ENCODE data around the gene TTC22. TPM values are rescaled to one million over a fixed set of nuclear protein-coding genes. Genes with fewer than 3 reads are reported as not detected.
"Not testable (repeated sequence)": the region's sequence is repeated elsewhere in the genome, so short reads cannot be mapped to it uniquely, and the experiment has no call there.

The TTC22 gene
- total and polyA plus RNA-seq, 2 of the 4 experiments (the other 2 are of a cell fraction) = not detected

GRCh38 chr1:54775828-54776721, 25.0 kb downstream of the TTC22 start:
- H3K79me1 ChIP-seq (ENCODE audit: low read depth in 1 of 2, low read length in 2 of 2); BruUV-seq (replicated peaks); ATAC-seq (ENCODE audit: low read depth); H4K91ac ChIP-seq (ENCODE audit: insufficient read depth, low read depth, low read length); H3K27ac ChIP-seq (ENCODE audit: insufficient read depth, low read length); H2BK5ac ChIP-seq (ENCODE audit: low read depth, low read length, poor library complexity, severe bottlenecking); H3K4me3 ChIP-seq (ENCODE audit: insufficient read depth, low read depth, low read length); H2AK5ac ChIP-seq (ENCODE audit: low read depth, low read length); H3K18ac ChIP-seq (ENCODE audit: low read depth, low read length); H4K20me1 ChIP-seq (ENCODE audit: insufficient read depth, low read length); intact Hi-C loops (cut with micrococcal nuclease); H3K4me1 ChIP-seq (ENCODE audit: control insufficient read depth, insufficient read depth, low read length); DNase-seq; H2BK20ac ChIP-seq (ENCODE audit: low read depth, low read length); H3K9me1 ChIP-seq (ENCODE audit: insufficient read depth, low read length); H2AK9ac ChIP-seq (replicated peaks; ENCODE audit: low read depth, low read length, poor library complexity); H2BK120ac ChIP-seq (ENCODE audit: low read depth, low read length); POLR2A ChIA-PET (ENCODE audit: unreplicated experiment); H3K9me3 ChIP-seq (ENCODE audit: control insufficient read depth, insufficient read depth, low read length); dilution Hi-C loops (cut with HindIII; ENCODE audit: low sequenced_read_pairs, unreplicated experiment); H3K4ac ChIP-seq (ENCODE audit: low read depth, low read length); H2AFZ ChIP-seq (replicated peaks; ENCODE audit: low read length, poor library complexity); H4K8ac ChIP-seq (ENCODE audit: low read depth in 2 of 2, low read length in 2 of 2); H3K14ac ChIP-seq (replicated peaks; ENCODE audit: low read depth, low read length); H3K23ac ChIP-seq (ENCODE audit: low read depth, low read length); H3K36me3 ChIP-seq (ENCODE audit: control insufficient read depth, insufficient read depth, low read length); H3K9ac ChIP-seq (ENCODE audit: low read depth, low read length); H2BK15ac ChIP-seq (ENCODE audit: low read depth, low read length); H3K56ac ChIP-seq (ENCODE audit: extremely low read depth, insufficient read depth, low read length); H4K5ac ChIP-seq (ENCODE audit: low read depth, low read length); H3K4me2 ChIP-seq (ENCODE audit: low read depth, low read length): not testable (repeated sequence)
- CTCF ChIA-PET = interaction anchor here (0.6 kb wide), 1 partner anchor 34 kb away, joined by 4 read pairs; no protein-coding TSS in a partner anchor
- in situ Hi-C loops (cut with MboI; ENCODE audit: low sequenced_read_pairs) = loop anchor here (25.0 kb wide), 1 partner anchor 914 kb away; no protein-coding TSS in a partner anchor
- H3K27me3 ChIP-seq (ENCODE audit: control insufficient read depth, insufficient read depth, low read length) = peaks cover 41% of the 10 kb centered on the region
- WGBS, 2 experiments (ENCODE audit: extremely low coverage in 2 of 2, insufficient read length in 1 of 2) = no CpG with 5 or more reads among the region's 16 CpGs

All from IMR-90 (cell line).